K562 (cell line): ENCODE measurements around the gene ZGLP1. TPM values are rescaled to one million over a fixed set of nuclear protein-coding genes. Genes with fewer than 3 reads are reported as not detected.

ENCODE experiments used
- CREB5 ChIP-seq: fragments of 250-450 bp; sonication (Bioruptor Pico); IDR thresholded peaks from 2 replicates; pipeline ENCODE4 v1.5.0; 2020; ENCODE audit warnings: mild to moderate bottlenecking
- FOXK2 ChIP-seq, 2 experiments: fragments of 450-650 bp; IDR thresholded peaks in 1 of 2; conservative IDR thresholded peaks in 1 of 2; 2 replicates each; pipeline ENCODE4 v1.6.1; 2016; ENCODE audit warnings: low read depth in 2 of 2, mild to moderate bottlenecking in 1 of 2
- HMG20B ChIP-seq: fragments of 250-450 bp; sonication (Bioruptor Pico); IDR thresholded peaks from 2 replicates; pipeline ENCODE4 v1.5.0; 2021; ENCODE audit warnings: mild to moderate bottlenecking
- HOMEZ ChIP-seq: fragments of 250-450 bp; sonication (Bioruptor Pico); IDR thresholded peaks from 2 replicates; pipeline ENCODE4 v1.4.0; 2020; ENCODE audit warnings: mild to moderate bottlenecking, moderate library complexity
- IFI16 ChIP-seq: fragments of 250-450 bp; sonication (Bioruptor Pico); IDR thresholded peaks from 2 replicates; pipeline ENCODE4 v2.1.2; 2022; ENCODE audit warnings: mild to moderate bottlenecking, inconsistent platforms
- NR2C2 ChIP-seq, 2 experiments: fragments of 200-800 bp in 1 of 2; sonication (Bioruptor generic) in 1 of 2; sonication (generic) in 1 of 2; formaldehyde crosslinking in 1 of 2; IDR thresholded peaks; 2 replicates each; pipeline versions ENCODE4 v1.6.1 to v1.8.0; 2016 to 2022; ENCODE audit warnings: mild to moderate bottlenecking in 1 of 2, missing compliant biosample characterization in 1 of 2, missing genetic modification characterization in 1 of 2, missing genetic modification reagents in 1 of 2
- OTX1 ChIP-seq: fragments of 450-650 bp; formaldehyde crosslinking; IDR thresholded peaks from 2 replicates; pipeline ENCODE4 v1.4.0; 2022; ENCODE audit warnings: mild to moderate bottlenecking
- PYGO2 ChIP-seq: fragments of 450-650 bp; IDR thresholded peaks from 2 replicates; pipeline ENCODE4 v1.6.1; 2016; ENCODE audit warnings: mild to moderate bottlenecking, missing genetic modification characterization, moderate library complexity, missing compliant biosample characterization
- RBM14 ChIP-seq: fragments of 200-400 bp; formaldehyde crosslinking; IDR thresholded peaks from 2 replicates; pipeline ENCODE4 v1.6.1; 2018; ENCODE audit warnings: low read depth, mild to moderate bottlenecking, low read length, moderate library complexity, borderline replicate concordance; ENCODE audit not compliant: insufficient read depth
- ZHX1 ChIP-seq: fragments of 150-350 bp; conservative IDR thresholded peaks from 2 replicates; pipeline ENCODE4 v1.6.1; 2014; ENCODE audit warnings: low read length
- ZNF707 ChIP-seq: fragments of 250-450 bp; sonication (Bioruptor Pico); conservative IDR thresholded peaks from 2 replicates; pipeline ENCODE4 v1.8.0; 2022; ENCODE audit warnings: inconsistent platforms, mild to moderate bottlenecking, moderate library complexity
- ZNF75A ChIP-seq: fragments of 450-650 bp; formaldehyde crosslinking; IDR thresholded peaks from 2 replicates; pipeline ENCODE4 v1.4.0; 2020; ENCODE audit warnings: mild to moderate bottlenecking
- polyA plus RNA-seq, 8 experiments: library from polyadenylated mRNA; depleted of rRNA in 4 of 8; stranded (reverse) in 5 of 8; unstranded in 3 of 8; fragments of >200 nt; fragmentation: Nextera tagmentation in 2 of 8; fragmentation: Illumina TruSeq in 1 of 8; extraction: Ambion mirVana in 2 of 8; extraction: Trizol in 1 of 8; gene quantifications; 2 replicates each; pipeline versions ENCODE4 v1.2.1 to v1.2.3, GENCODE V29; 2011 to 2014; ENCODE audit warnings: inconsistent platforms in 1 of 8, missing spikeins in 1 of 8
- total RNA-seq, 7 experiments: library from RNA; depleted of rRNA in 6 of 7; stranded (reverse); fragments of >200 nt in 6 of 7; fragmentation: Illumina TruSeq in 2 of 7; extraction: Trizol in 2 of 7; gene quantifications; 2 replicates each; pipeline versions ENCODE4 v1.2.1 to v1.2.3, GENCODE V29; 2011 to 2021; ENCODE audit warnings: low replicate concordance in 1 of 7
- TF ChIP-seq, protein P1 (sequence below): IDR thresholded peaks from 3 replicates; pipeline ENCODE4 v1.6.1; 2011; ENCODE audit warnings: borderline replicate concordance, mild to moderate bottlenecking; ENCODE audit not compliant: insufficient read length, insufficient read depth
- TF ChIP-seq, protein P2 (sequence below): sonication (generic); formaldehyde crosslinking; IDR thresholded peaks from 2 replicates; pipeline ENCODE4 v1.8.1; 2022; ENCODE audit warnings: missing genetic modification reagents

ZGLP1 gene
- total and polyA plus RNA-seq, 9 of the 15 experiments (the other 6 are each of a cell fraction or from before 2014, with no cell fraction given), result 0.24 to 4.5 (median 2.2) TPM

DNA sequence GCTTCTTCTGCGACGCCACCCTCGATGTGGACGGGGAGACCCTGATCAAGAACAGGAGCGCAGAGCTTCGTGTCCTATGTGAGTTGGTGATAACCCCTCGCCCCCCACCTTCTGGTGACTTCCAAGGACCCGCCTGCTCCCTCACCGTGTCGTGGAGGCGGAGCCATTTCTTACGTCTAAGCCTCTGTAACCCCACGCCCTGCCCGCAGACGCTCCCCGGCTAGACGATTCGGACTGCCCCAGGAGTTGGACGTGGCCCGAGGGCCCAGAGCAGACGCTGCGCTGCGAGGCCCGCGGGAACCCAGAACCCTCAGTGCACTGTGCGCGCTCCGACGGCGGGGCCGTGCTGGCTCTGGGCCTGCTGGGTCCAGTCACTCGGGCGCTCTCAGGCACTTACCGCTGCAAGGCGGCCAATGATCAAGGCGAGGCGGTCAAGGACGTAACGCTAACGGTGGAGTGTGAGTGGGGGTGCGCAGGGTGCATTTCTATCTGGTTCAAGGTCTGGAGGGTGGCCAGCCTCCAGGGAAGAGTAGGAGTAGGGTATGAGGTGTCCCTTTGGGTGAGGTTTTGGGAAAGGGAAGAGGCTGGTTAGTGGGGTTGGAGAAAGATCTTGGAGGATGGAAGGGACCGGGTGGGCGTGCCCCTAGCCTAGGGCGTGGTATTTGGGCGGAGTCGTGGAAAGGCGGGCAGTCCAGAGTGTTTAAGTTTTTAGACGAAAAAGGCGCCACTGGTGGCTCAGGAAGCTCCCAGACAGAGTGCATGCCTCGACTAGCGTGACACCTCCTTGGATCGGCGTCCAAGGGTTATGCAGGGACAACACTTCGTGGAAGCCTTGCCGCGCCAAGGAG lies 16.6 kb downstream of the ZGLP1 start (continued):
- no peak for TF ChIP-seq ZHX1
- TF ChIP-seq, protein P1, sequence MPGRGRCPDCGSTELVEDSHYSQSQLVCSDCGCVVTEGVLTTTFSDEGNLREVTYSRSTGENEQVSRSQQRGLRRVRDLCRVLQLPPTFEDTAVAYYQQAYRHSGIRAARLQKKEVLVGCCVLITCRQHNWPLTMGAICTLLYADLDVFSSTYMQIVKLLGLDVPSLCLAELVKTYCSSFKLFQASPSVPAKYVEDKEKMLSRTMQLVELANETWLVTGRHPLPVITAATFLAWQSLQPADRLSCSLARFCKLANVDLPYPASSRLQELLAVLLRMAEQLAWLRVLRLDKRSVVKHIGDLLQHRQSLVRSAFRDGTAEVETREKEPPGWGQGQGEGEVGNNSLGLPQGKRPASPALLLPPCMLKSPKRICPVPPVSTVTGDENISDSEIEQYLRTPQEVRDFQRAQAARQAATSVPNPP, result no peak
- no peak for TF ChIP-seq ZNF75A
- no peak for TF ChIP-seq HOMEZ
- no peak for TF ChIP-seq RBM14
- no peak for TF ChIP-seq PYGO2 (tag)
- peak; percentile 21; the same call in 1 of the 2 replicates for TF ChIP-seq NR2C2 (CRISPR knock-in tag; IDR thresholded peaks at IDR 0.05)
- TF ChIP-seq NR2C2 (tag; IDR thresholded peaks at IDR 0.05), result peak; percentile 50
- no peak for TF ChIP-seq OTX1 (CRISPR knock-in tag)
- TF ChIP-seq, protein P2, sequence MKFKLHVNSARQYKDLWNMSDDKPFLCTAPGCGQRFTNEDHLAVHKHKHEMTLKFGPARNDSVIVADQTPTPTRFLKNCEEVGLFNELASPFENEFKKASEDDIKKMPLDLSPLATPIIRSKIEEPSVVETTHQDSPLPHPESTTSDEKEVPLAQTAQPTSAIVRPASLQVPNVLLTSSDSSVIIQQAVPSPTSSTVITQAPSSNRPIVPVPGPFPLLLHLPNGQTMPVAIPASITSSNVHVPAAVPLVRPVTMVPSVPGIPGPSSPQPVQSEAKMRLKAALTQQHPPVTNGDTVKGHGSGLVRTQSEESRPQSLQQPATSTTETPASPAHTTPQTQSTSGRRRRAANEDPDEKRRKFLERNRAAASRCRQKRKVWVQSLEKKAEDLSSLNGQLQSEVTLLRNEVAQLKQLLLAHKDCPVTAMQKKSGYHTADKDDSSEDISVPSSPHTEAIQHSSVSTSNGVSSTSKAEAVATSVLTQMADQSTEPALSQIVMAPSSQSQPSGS (CRISPR knock-in tag), result no peak
- no peak for TF ChIP-seq ZNF707 (CRISPR knock-in tag)
- no peak for TF ChIP-seq HMG20B (CRISPR knock-in tag)
- TF ChIP-seq IFI16 (CRISPR knock-in tag), result no peak
- TF ChIP-seq CREB5 (CRISPR knock-in tag), result no peak
- peak in 1 of 2 experiments; percentile 6; a peak in 1 of 4 replicates for TF ChIP-seq FOXK2 (conservative IDR thresholded peaks at IDR 0.05 in 1 of 2, IDR thresholded peaks at IDR 0.05 in 1 of 2; ENCODE audit: low read depth in 2 of 2)
